ENCODE results near the gene UBC. TPM values are rescaled to one million over a fixed set of nuclear protein-coding genes. Genes with fewer than 3 reads are reported as not detected.
"Not testable (repeated sequence)": the region's sequence is repeated elsewhere in the genome, so short reads cannot be mapped to it uniquely, and the experiment has no call there.

UBC gene
- 1,363 TPM for polyA plus RNA-seq (2013, experiment 1 of 2; ENCODE audit: insufficient read length)
- polyA plus RNA-seq (2013, experiment 2 of 2; ENCODE audit: insufficient read length), result 1,129 TPM

GRCh38 chr12:124914392-124915238 lies at the start of gene UBC:
TSS of gene UBC (minus strand) at chr12:124914650. CDS start at chr12:124913771, 879 bp downstream.
- DNase-seq, result peak; percentile 91

GRCh38 chr12:124963211-124963610 lies 48.8 kb upstream of the UBC start:
- no peak for DNase-seq

GRCh38 chr12:124961055-124961454 lies 46.6 kb upstream of the UBC start:
- no peak for DNase-seq

- no peak for DNase-seq
Observed at GRCh38 chr12:124956571-124956970, 42.1 kb upstream of the UBC start.

GRCh38 chr12:124954771-124955170 lies 40.3 kb upstream of the UBC start:
- DNase-seq, result no peak

- no peak for DNase-seq
Observed at GRCh38 chr12:124953689-124954405, 39.4 kb upstream of the UBC start.

- DNase-seq, result no peak
Observed at GRCh38 chr12:124952801-124953200, 38.4 kb upstream of the UBC start.

GRCh38 chr12:124952295-124952694 lies 37.8 kb upstream of the UBC start:
- DNase-seq, result no peak

- no peak for DNase-seq
Observed at GRCh38 chr12:124949779-124950728, 35.6 kb upstream of the UBC start.

- no peak for DNase-seq
Observed at GRCh38 chr12:124949066-124949465, 34.6 kb upstream of the UBC start.

GRCh38 chr12:124947561-124948398 lies 33.3 kb upstream of the UBC start:
- no peak for DNase-seq

GRCh38 chr12:124947013-124947412 lies 32.6 kb upstream of the UBC start:
- no peak for DNase-seq

GRCh38 chr12:124946447-124946793 lies 32.0 kb upstream of the UBC start:
- no peak for DNase-seq

GRCh38 chr12:124941170-124941527 lies 26.7 kb upstream of the UBC start:
- no peak for DNase-seq

GRCh38 chr12:124940393-124941169 lies 26.1 kb upstream of the UBC start:
- peak; percentile 88 for DNase-seq

GRCh38 chr12:124940143-124940392 lies 25.6 kb upstream of the UBC start:
- DNase-seq, result no peak

GRCh38 chr12:124939421-124940142 lies 25.1 kb upstream of the UBC start:
- DNase-seq, result peak; percentile 98

- peak; percentile 91 for DNase-seq
Observed at GRCh38 chr12:124939079-124939420, 24.6 kb upstream of the UBC start.

GRCh38 chr12:124938587-124938986 lies 24.1 kb upstream of the UBC start:
- DNase-seq, result peak; percentile 88

GRCh38 chr12:124938108-124938507 lies 23.7 kb upstream of the UBC start:
- DNase-seq, result no peak

- not testable (repeated sequence) for DNase-seq
Observed at GRCh38 chr12:124931528-124931927, 17.1 kb upstream of the UBC start.

Data from fibroblast of skin of back (primary cell).